ENCODE data around the gene CAPN7.

DNA sequence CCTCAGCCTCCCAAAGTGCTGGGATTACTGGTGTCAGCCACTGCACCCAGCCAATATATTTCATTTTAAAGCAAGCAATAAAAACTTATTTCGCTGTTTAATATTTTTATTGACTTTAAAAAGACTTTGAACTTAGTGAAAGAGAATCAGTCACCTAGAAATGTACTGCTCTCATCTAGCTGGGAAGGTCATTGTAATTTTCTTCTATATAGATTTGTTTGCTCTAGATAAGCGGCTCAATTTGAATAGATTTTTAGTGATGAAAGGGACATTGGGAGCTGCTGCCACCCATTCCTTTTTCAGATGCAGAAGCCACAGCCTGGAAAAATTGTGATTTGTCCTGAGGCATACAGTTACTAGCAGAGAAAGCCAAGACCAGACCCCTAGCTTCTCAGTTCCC lies 40.1 kb downstream of the CAPN7 start:
- TF ChIP-seq, protein P1, sequence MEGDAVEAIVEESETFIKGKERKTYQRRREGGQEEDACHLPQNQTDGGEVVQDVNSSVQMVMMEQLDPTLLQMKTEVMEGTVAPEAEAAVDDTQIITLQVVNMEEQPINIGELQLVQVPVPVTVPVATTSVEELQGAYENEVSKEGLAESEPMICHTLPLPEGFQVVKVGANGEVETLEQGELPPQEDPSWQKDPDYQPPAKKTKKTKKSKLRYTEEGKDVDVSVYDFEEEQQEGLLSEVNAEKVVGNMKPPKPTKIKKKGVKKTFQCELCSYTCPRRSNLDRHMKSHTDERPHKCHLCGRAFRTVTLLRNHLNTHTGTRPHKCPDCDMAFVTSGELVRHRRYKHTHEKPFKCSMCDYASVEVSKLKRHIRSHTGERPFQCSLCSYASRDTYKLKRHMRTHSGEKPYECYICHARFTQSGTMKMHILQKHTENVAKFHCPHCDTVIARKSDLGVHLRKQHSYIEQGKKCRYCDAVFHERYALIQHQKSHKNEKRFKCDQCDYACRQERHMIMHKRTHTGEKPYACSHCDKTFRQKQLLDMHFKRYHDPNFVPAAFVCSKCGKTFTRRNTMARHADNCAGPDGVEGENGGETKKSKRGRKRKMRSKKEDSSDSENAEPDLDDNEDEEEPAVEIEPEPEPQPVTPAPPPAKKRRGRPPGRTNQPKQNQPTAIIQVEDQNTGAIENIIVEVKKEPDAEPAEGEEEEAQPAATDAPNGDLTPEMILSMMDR (IDR thresholded peaks at IDR 0.05): no peak
- TF ChIP-seq EZH2phosphoT487 (IDR thresholded peaks at IDR 0.05): no peak
- no peak for TF ChIP-seq EZH2 (IDR thresholded peaks at IDR 0.05)
